ENCODE data around the gene EIF4G3.
"Not testable (repeated sequence)": the region's sequence is repeated elsewhere in the genome, so short reads cannot be mapped to it uniquely, and the experiment has no call there.

EIF4G3 gene

GRCh38 chr1:20899154-20899972 is 277.3 kb downstream of the EIF4G3 start:
- no peak for DNase-seq (ENCODE audit: extremely low read depth in 1 of 2, low read depth in 1 of 2)

GRCh38 chr1:20896826-20897225 is 279.9 kb downstream of the EIF4G3 start:
- no peak for DNase-seq (ENCODE audit: extremely low read depth in 1 of 2, low read depth in 1 of 2)

- no peak for DNase-seq (ENCODE audit: extremely low read depth in 1 of 2, low read depth in 1 of 2)
These were observed 282.8 kb downstream of the EIF4G3 start for GRCh38 chr1:20893931-20894330.

- no peak for DNase-seq (ENCODE audit: extremely low read depth in 1 of 2, low read depth in 1 of 2)
These were observed 285.6 kb downstream of the EIF4G3 start for GRCh38 chr1:20891091-20891490.

GRCh38 chr1:20887246-20887645 is 289.5 kb downstream of the EIF4G3 start:
- no peak for DNase-seq (ENCODE audit: extremely low read depth in 1 of 2, low read depth in 1 of 2)

- no peak for DNase-seq (ENCODE audit: extremely low read depth in 1 of 2, low read depth in 1 of 2)
These were observed 291.6 kb downstream of the EIF4G3 start for GRCh38 chr1:20885121-20885520.

GRCh38 chr1:20884513-20884912 is 292.2 kb downstream of the EIF4G3 start:
- DNase-seq (ENCODE audit: extremely low read depth in 1 of 2, low read depth in 1 of 2) = no peak

GRCh38 chr1:20883766-20884165 is 292.9 kb downstream of the EIF4G3 start:
- DNase-seq (ENCODE audit: extremely low read depth in 1 of 2, low read depth in 1 of 2) = no peak

GRCh38 chr1:20882837-20883236 is 293.9 kb downstream of the EIF4G3 start:
- no peak for DNase-seq (ENCODE audit: extremely low read depth in 1 of 2, low read depth in 1 of 2)

- DNase-seq (ENCODE audit: extremely low read depth in 1 of 2, low read depth in 1 of 2) = no peak
These were observed 297.9 kb downstream of the EIF4G3 start for GRCh38 chr1:20878799-20879198.

GRCh38 chr1:20875198-20875973 is 301.3 kb downstream of the EIF4G3 start:
- no peak for DNase-seq (ENCODE audit: extremely low read depth in 1 of 2, low read depth in 1 of 2)

- no peak for DNase-seq (ENCODE audit: extremely low read depth in 1 of 2, low read depth in 1 of 2)
These were observed 303.4 kb downstream of the EIF4G3 start for GRCh38 chr1:20873311-20873710.

- DNase-seq (ENCODE audit: extremely low read depth in 1 of 2, low read depth in 1 of 2) = no peak
These were observed 305.3 kb downstream of the EIF4G3 start for GRCh38 chr1:20871419-20871818.

- DNase-seq (ENCODE audit: extremely low read depth in 1 of 2, low read depth in 1 of 2) = no peak
These were observed 306.0 kb downstream of the EIF4G3 start for GRCh38 chr1:20870718-20871117.

GRCh38 chr1:20868263-20868662 is 308.4 kb downstream of the EIF4G3 start:
- DNase-seq (ENCODE audit: extremely low read depth in 1 of 2, low read depth in 1 of 2) = no peak

GRCh38 chr1:20867847-20868246 is 308.9 kb downstream of the EIF4G3 start:
- DNase-seq (ENCODE audit: extremely low read depth in 1 of 2, low read depth in 1 of 2) = no peak

- DNase-seq (ENCODE audit: extremely low read depth in 1 of 2, low read depth in 1 of 2) = no peak
These were observed 309.6 kb downstream of the EIF4G3 start for GRCh38 chr1:20867062-20867461.

GRCh38 chr1:20865001-20865400 is 311.7 kb downstream of the EIF4G3 start:
- no peak for DNase-seq (ENCODE audit: extremely low read depth in 1 of 2, low read depth in 1 of 2)

- no peak for DNase-seq (ENCODE audit: extremely low read depth in 1 of 2, low read depth in 1 of 2)
These were observed 322.2 kb downstream of the EIF4G3 start for GRCh38 chr1:20854529-20854928.

GRCh38 chr1:20851791-20852190 is 324.9 kb downstream of the EIF4G3 start:
- not testable (repeated sequence) for DNase-seq (ENCODE audit: extremely low read depth in 1 of 2, low read depth in 1 of 2)

- DNase-seq (ENCODE audit: extremely low read depth in 1 of 2, low read depth in 1 of 2) = no peak
These were observed 326.7 kb downstream of the EIF4G3 start for GRCh38 chr1:20850021-20850420.

- DNase-seq (ENCODE audit: extremely low read depth in 1 of 2, low read depth in 1 of 2) = no peak
These were observed 327.6 kb downstream of the EIF4G3 start for GRCh38 chr1:20849100-20849499.
